ENCODE measurements around the gene DIDO1. TPM values are rescaled to one million over a fixed set of nuclear protein-coding genes. Genes with fewer than 3 reads are reported as not detected.

The DIDO1 gene
- total and polyA plus RNA-seq, 9 of the 15 experiments (the other 6 are each of a cell fraction or from before 2014, with no cell fraction given) = 4.4 to 46.8 (median 31.2) TPM

GRCh38 chr20:62969179-62969760 lies 43.0 kb upstream of the DIDO1 start:
- FAIRE-seq = no peak
- TF ChIP-seq CREBBP (IDR thresholded peaks at IDR 0.05; ENCODE audit: low read depth, low read length) = no peak
- Histone ChIP-seq H3K36me3 (ENCODE audit: control insufficient read depth, insufficient read depth, low read length) (no peaks in the 10 kb centered on the region), H2AFZ (ENCODE audit: low read depth, low read length) (no peak overlapping the region), H4K20me1 (replicated peaks; ENCODE audit: control insufficient read depth, insufficient read depth, low read length) (peaks cover 3% of the 10 kb centered on the region; the same call in 1 of the 2 replicates), H3K4me2 (ENCODE audit: insufficient read depth, low read length) (no peak overlapping the region), H3K4me3 (no peak overlapping the region), H3K79me2 (ENCODE audit: control insufficient read depth, insufficient read depth, low read length) (no peaks in the 10 kb centered on the region), H3K4me1 (replicated peaks in 1 of 2; ENCODE audit: control insufficient read depth in 2 of 2, insufficient read depth in 2 of 2, low read length in 2 of 2) (peaks cover 0 to 42% of the 10 kb centered on the region in 2 experiments; a peak in 3 of 5 replicates), H3K27ac (ENCODE audit: extremely low read depth, low read depth, low read length) (no peak overlapping the region), H3K9me1 (ENCODE audit: control insufficient read depth, insufficient read depth, low read length) (no peaks in the 10 kb centered on the region), H3K9ac (ENCODE audit: insufficient read depth in 1 of 2, low read depth in 2 of 2, low read length in 2 of 2) (no peak overlapping the region), H3K27me3 (ENCODE audit: control insufficient read depth in 2 of 2, insufficient read depth in 2 of 2, low read length in 2 of 2) (peaks cover 41 to 94% of the 10 kb centered on the region in 2 experiments), H3K9me3 (replicated peaks; ENCODE audit: control insufficient read depth, insufficient read depth, low read depth, low read length) (no peaks in the 10 kb centered on the region)
- in situ Hi-C loops (cut with MboI) (no loop called here), intact Hi-C loops (cut with micrococcal nuclease) (no loop called here)
- POLR2A ChIA-PET = no interaction called here
- no peak for ATAC-seq
- WGBS (ENCODE audit: insufficient coverage, low coverage, missing lambda C conversion rate) = 6% methylated on average over 16 of the region's 16 CpGs
- BruUV-seq (replicated peaks) = no TSS peak
- CTCF ChIA-PET (ENCODE audit: low intra/inter-chr PET ratio) = no interaction called here
- no peak for DNase-seq (ENCODE audit: extremely low read depth in 1 of 4, low spot score in 3 of 4)

DNA sequence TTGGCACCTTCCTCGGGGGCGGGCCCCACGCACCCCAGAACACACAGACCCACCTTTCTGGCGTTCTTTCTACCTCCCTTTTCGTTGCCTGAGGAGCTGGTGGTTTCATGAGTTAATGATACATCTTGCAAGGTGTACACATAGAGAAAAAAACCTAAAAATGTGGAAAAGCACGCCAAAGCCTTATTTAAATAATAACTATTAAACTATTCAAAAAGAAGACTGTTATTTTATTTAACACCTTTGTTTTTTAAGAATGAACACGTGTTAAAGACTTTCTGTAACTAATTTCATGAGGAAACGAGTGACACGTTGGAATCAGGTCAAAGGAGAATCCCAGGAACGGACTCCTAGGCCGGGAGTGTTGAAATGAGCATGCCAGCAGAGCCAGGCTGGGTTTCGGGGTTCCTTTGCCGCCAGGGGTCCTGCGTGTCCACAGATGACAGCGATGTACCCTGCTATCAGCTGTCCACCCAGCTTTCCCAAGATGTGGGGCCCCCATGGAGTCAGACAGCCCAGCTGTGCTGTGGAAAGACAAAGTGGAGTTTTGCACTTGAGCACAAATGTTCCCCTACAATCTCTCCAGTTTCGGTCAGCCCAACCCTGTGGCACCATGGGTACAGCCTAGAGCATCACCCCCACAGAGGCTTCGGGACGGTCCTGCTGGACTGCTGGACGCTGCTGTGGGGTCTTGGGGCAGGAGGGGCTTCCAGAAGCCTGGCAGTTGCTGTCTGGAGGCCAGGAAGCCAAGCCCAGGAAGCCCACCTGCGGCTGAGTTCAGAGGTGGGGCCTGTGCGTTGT lies 42.3 kb upstream of the DIDO1 start:
- BruUV-seq (replicated peaks) = no TSS peak
- Histone ChIP-seq H3K4me2 (ENCODE audit: insufficient read depth, low read length) (no peak overlapping the region), H3K9me3 (replicated peaks; ENCODE audit: control insufficient read depth, insufficient read depth, low read depth, low read length) (no peaks in the 10 kb centered on the region), H3K27me3 (ENCODE audit: control insufficient read depth in 2 of 2, insufficient read depth in 2 of 2, low read length in 2 of 2) (peaks cover 47 to 94% of the 10 kb centered on the region in 2 experiments), H4K20me1 (replicated peaks; ENCODE audit: control insufficient read depth, insufficient read depth, low read length) (peaks cover 3% of the 10 kb centered on the region; the same call in 1 of the 2 replicates), H3K27ac (ENCODE audit: extremely low read depth, low read depth, low read length) (no peak overlapping the region), H2AFZ (ENCODE audit: low read depth, low read length) (no peak overlapping the region), H3K4me1 (replicated peaks in 1 of 2; ENCODE audit: control insufficient read depth in 2 of 2, insufficient read depth in 2 of 2, low read length in 2 of 2) (peaks cover 0 to 45% of the 10 kb centered on the region in 2 experiments; a peak in 3 of 5 replicates), H3K79me2 (ENCODE audit: control insufficient read depth, insufficient read depth, low read length) (no peaks in the 10 kb centered on the region), H3K36me3 (ENCODE audit: control insufficient read depth, insufficient read depth, low read length) (no peaks in the 10 kb centered on the region), H3K4me3 (no peak overlapping the region), H3K9me1 (ENCODE audit: control insufficient read depth, insufficient read depth, low read length) (no peaks in the 10 kb centered on the region), H3K9ac (ENCODE audit: insufficient read depth in 1 of 2, low read depth in 2 of 2, low read length in 2 of 2) (no peak overlapping the region)
- intact Hi-C loops (cut with micrococcal nuclease) = no loop called here
- WGBS (ENCODE audit: insufficient coverage, low coverage, missing lambda C conversion rate) = 2% methylated on average over 21 of the region's 21 CpGs
- ATAC-seq = no peak
- no peak for FAIRE-seq
- in situ Hi-C loops (cut with MboI) = no loop called here
- ChIA-PET CTCF (ENCODE audit: low intra/inter-chr PET ratio) (no interaction called here), POLR2A (interaction anchor here (0.6 to 0.7 kb wide), 2 partner anchors 14 to 174 kb away, joined by 3 to 4 read pairs; no protein-coding TSS in a partner anchor)
- no peak for DNase-seq (ENCODE audit: extremely low read depth in 1 of 4, low spot score in 3 of 4)
- TF ChIP-seq SMAD3 (CRISPR knock-in tag; conservative IDR thresholded peaks at IDR 0.05) (no peak), ZNF354B (CRISPR knock-in tag; IDR thresholded peaks at IDR 0.05) (no peak), TBL1XR1 (IDR thresholded peaks at IDR 0.05; ENCODE audit: low read length in 2 of 2) (no peak), ZBTB17 (CRISPR knock-in tag; IDR thresholded peaks at IDR 0.05) (no peak), CREB1 (IDR thresholded peaks at IDR 0.05) (no peak), CREB1 (CRISPR knock-in tag; IDR thresholded peaks at IDR 0.05) (no peak), ZBED1 (IDR thresholded peaks at IDR 0.05) (no peak), PCBP1 (IDR thresholded peaks at IDR 0.05; ENCODE audit: low read depth, low read length, poor library complexity, severe bottlenecking) (no peak), BCOR (IDR thresholded peaks at IDR 0.05) (no peak), ARID3B (CRISPR knock-in tag; IDR thresholded peaks at IDR 0.05; ENCODE audit: borderline replicate concordance) (no peak), NCOR1 (IDR thresholded peaks at IDR 0.05) (no peak)
- TF ChIP-seq, protein P1, sequence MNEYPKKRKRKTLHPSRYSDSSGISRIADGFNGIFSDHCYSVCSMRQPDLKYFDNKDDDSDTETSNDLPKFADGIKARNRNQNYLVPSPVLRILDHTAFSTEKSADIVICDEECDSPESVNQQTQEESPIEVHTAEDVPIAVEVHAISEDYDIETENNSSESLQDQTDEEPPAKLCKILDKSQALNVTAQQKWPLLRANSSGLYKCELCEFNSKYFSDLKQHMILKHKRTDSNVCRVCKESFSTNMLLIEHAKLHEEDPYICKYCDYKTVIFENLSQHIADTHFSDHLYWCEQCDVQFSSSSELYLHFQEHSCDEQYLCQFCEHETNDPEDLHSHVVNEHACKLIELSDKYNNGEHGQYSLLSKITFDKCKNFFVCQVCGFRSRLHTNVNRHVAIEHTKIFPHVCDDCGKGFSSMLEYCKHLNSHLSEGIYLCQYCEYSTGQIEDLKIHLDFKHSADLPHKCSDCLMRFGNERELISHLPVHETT (CRISPR knock-in tag; conservative IDR thresholded peaks at IDR 0.05 in 1 of 2, IDR thresholded peaks at IDR 0.05 in 1 of 2) = no peak

Measured in K562 (cell line).